H1 (cell line): Measurements from ENCODE around the gene NR5A1. TPM values are rescaled to one million over a fixed set of nuclear protein-coding genes. Genes with fewer than 3 reads are reported as not detected.

Source experiments
- CTCF ChIA-PET: fragments of 300-600 bp; sonication (Branson Sonifier 250); formaldehyde crosslinking; loops from one replicate; lab custom pipeline; 2021; ENCODE audit not compliant: partially characterized antibody; lab: Charles Lee
- POLR2A ChIA-PET: fragments of 300-600 bp; sonication (Branson Sonifier 250); formaldehyde crosslinking; loops from one replicate; lab custom pipeline; 2021; ENCODE audit warnings: inconsistent platforms; ENCODE audit not compliant: partially characterized antibody; lab: Charles Lee
- DNase-seq, 2 experiments: peaks; one replicate each; pipeline versions ENCODE4 v3.0.0 to v3.0.0-alpha.2; 2010 to 2022; ENCODE audit warnings: low spot score in 2 of 2, low read depth in 1 of 2, mixed read lengths in 1 of 2
- FAIRE-seq: peaks from 2 replicates; lab custom pipeline; 2011; peaks lifted over from hg19 to GRCh38; lab: Jason Lieb, UNC
- H2AFZ ChIP-seq: 2 replicates; pipeline ENCODE4 v1.8.1; 2012; ENCODE audit warnings: low read length, inconsistent platforms
- H2AK5ac ChIP-seq: 2 replicates; pipeline ENCODE4 v1.6.1; 2013; ENCODE audit warnings: low read depth, low read length
- H2BK120ac ChIP-seq: replicated peaks from 2 replicates; pipeline ENCODE3; 2013; ENCODE audit warnings: low read depth, low read length, inconsistent platforms
- H2BK12ac ChIP-seq: 2 replicates; pipeline ENCODE4 v1.6.1; 2013; ENCODE audit warnings: low read depth, low read length
- H2BK15ac ChIP-seq: 2 replicates; pipeline ENCODE4 v1.6.1; 2013; ENCODE audit warnings: low read length
- H2BK20ac ChIP-seq: 2 replicates; pipeline ENCODE4 v1.6.1; 2013; ENCODE audit warnings: low read length
- H2BK5ac ChIP-seq: 2 replicates; pipeline ENCODE4 v1.6.1; 2013; ENCODE audit warnings: low read depth, low read length
- H3K14ac ChIP-seq: 2 replicates; pipeline ENCODE4 v1.6.1; 2013; ENCODE audit warnings: inconsistent platforms; ENCODE audit not compliant: insufficient read length
- H3K18ac ChIP-seq: 2 replicates; pipeline ENCODE4 v1.6.1; 2013; ENCODE audit warnings: low read length; ENCODE audit errors: extremely low read depth
- H3K23ac ChIP-seq: 2 replicates; pipeline ENCODE4 v1.6.1; 2013; ENCODE audit warnings: inconsistent platforms; ENCODE audit not compliant: insufficient read length
- H3K23me2 ChIP-seq: 2 replicates; pipeline ENCODE4 v1.6.1; 2013; ENCODE audit warnings: low read depth, low read length
- H3K27ac ChIP-seq: 2 replicates; pipeline ENCODE4 v1.6.1; 2011; ENCODE audit warnings: low read depth, low read length, inconsistent platforms
- H3K27me3 ChIP-seq, 4 experiments: replicated peaks in 1 of 4; 1 replicate in 1 of 4; 2 replicates in 3 of 4; pipeline versions ENCODE4 v1.6.1 to v1.8.1; 2011 to 2013; ENCODE audit warnings: low read length in 3 of 4, mild to moderate bottlenecking in 3 of 4, inconsistent platforms in 2 of 4, mixed read lengths in 2 of 4, moderate library complexity in 1 of 4; ENCODE audit not compliant: control insufficient read depth in 3 of 4, insufficient read depth in 3 of 4; ENCODE audit errors: extremely low read depth in 1 of 4
- H3K36me3 ChIP-seq, 4 experiments: 2 replicates each; pipeline versions ENCODE4 v1.6.1 to v1.8.1; 2011 to 2013; ENCODE audit warnings: mild to moderate bottlenecking in 4 of 4, low read length in 3 of 4, moderate library complexity in 2 of 4, control low read depth in 1 of 4, inconsistent platforms in 1 of 4; ENCODE audit not compliant: insufficient read depth in 4 of 4, control insufficient read depth in 2 of 4
- H3K4ac ChIP-seq: replicated peaks from 2 replicates; pipeline ENCODE3; 2013; ENCODE audit warnings: low read length, low read depth, mixed read lengths, inconsistent platforms; ENCODE audit not compliant: insufficient read length
- H3K4me1 ChIP-seq, 4 experiments: replicated peaks in 1 of 4; 1 replicate in 1 of 4; 2 replicates in 3 of 4; pipeline versions ENCODE4 v1.6.1 to v1.8.1; 2011 to 2013; ENCODE audit warnings: low read length in 3 of 4, inconsistent platforms in 2 of 4, mixed read lengths in 1 of 4; ENCODE audit not compliant: insufficient read depth in 4 of 4, control insufficient read depth in 3 of 4
- H3K4me2 ChIP-seq, 2 experiments: 2 replicates each; pipeline versions ENCODE4 v1.6.1 to v1.8.1; 2011 to 2013; ENCODE audit warnings: low read depth in 2 of 2, low read length in 2 of 2, control low read depth in 1 of 2, inconsistent platforms in 1 of 2, mild to moderate bottlenecking in 1 of 2; ENCODE audit not compliant: insufficient read depth in 1 of 2
- H3K4me3 ChIP-seq, 4 experiments: fragments of 200-600, 300-600 bp in 1 of 4; sonication (generic), shearing (Covaris generic), sonication (Bioruptor Twin) in 1 of 4; 2 replicates each; pipeline versions ENCODE4 v1.5.1 to v1.8.1; 2011 to 2016; ENCODE audit warnings: low read length in 4 of 4, low read depth in 3 of 4, control low read depth in 2 of 4, inconsistent platforms in 2 of 4, mild to moderate bottlenecking in 2 of 4, mixed read lengths in 1 of 4, moderate library complexity in 1 of 4; ENCODE audit not compliant: insufficient read depth in 2 of 4; ENCODE audit errors: extremely low read depth in 1 of 4
- H3K56ac ChIP-seq: replicated peaks from 2 replicates; pipeline ENCODE3; 2013; ENCODE audit warnings: low read depth, mild to moderate bottlenecking, mixed read lengths, low read length, inconsistent platforms; ENCODE audit not compliant: insufficient read length
- H3K79me1 ChIP-seq: 2 replicates; pipeline ENCODE4 v1.6.1; 2013; ENCODE audit warnings: low read depth, low read length, control low read depth
- H3K79me2 ChIP-seq, 2 experiments: 2 replicates each; pipeline versions ENCODE4 v1.6.1 to v1.8.1; 2012 to 2013; ENCODE audit warnings: low read length in 2 of 2, mild to moderate bottlenecking in 2 of 2, inconsistent platforms in 1 of 2; ENCODE audit not compliant: insufficient read depth in 2 of 2, control insufficient read depth in 1 of 2
- H3K9ac ChIP-seq, 4 experiments: replicated peaks in 1 of 4; 1 replicate in 1 of 4; 2 replicates in 3 of 4; pipeline versions ENCODE4 v1.6.1 to v1.8.1; 2011 to 2013; ENCODE audit warnings: low read depth in 3 of 4, low read length in 3 of 4, control low read depth in 2 of 4, mild to moderate bottlenecking in 2 of 4, moderate library complexity in 2 of 4, inconsistent platforms in 1 of 4; ENCODE audit errors: extremely low read depth in 1 of 4
- H3K9me3 ChIP-seq, 2 experiments: 2 replicates each; pipeline versions ENCODE4 v1.6.1 to v1.8.1; 2012 to 2013; ENCODE audit warnings: mild to moderate bottlenecking in 2 of 2, moderate library complexity in 2 of 2, control low read depth in 1 of 2, inconsistent platforms in 1 of 2, low read depth in 1 of 2, low read length in 1 of 2, mixed read lengths in 1 of 2; ENCODE audit not compliant: insufficient read depth in 2 of 2
- H4K20me1 ChIP-seq, 2 experiments: replicated peaks in 1 of 2; 2 replicates each; pipeline versions ENCODE3 to v1.8.1; 2011 to 2013; ENCODE audit warnings: inconsistent platforms in 2 of 2, low read length in 2 of 2, mild to moderate bottlenecking in 1 of 2; ENCODE audit not compliant: insufficient read depth in 2 of 2, control insufficient read depth in 1 of 2
- H4K5ac ChIP-seq: 2 replicates; pipeline ENCODE4 v1.6.1; 2013; ENCODE audit warnings: low read length, low read depth, mixed read lengths, inconsistent platforms; ENCODE audit not compliant: insufficient read length
- H4K8ac ChIP-seq: 2 replicates; pipeline ENCODE4 v1.8.0; 2013; ENCODE audit warnings: mild to moderate bottlenecking, moderate library complexity, low read length, inconsistent platforms; ENCODE audit not compliant: insufficient read depth; ENCODE audit errors: extremely low read depth
- H4K91ac ChIP-seq: replicated peaks from 2 replicates; pipeline ENCODE3; 2013; ENCODE audit warnings: low read length, mixed read lengths, inconsistent platforms; ENCODE audit not compliant: insufficient read length
- BACH1 ChIP-seq: IDR thresholded peaks from 2 replicates; pipeline ENCODE4 v1.6.1; 2012; ENCODE audit warnings: low read length, improper control_type of control experiment
- CBX5 ChIP-seq: fragments of 300-800, 300-1000 bp; sonication (generic); IDR thresholded peaks from 2 replicates; pipeline ENCODE4 v1.7.1; 2016; ENCODE audit warnings: antibody characterized with exemption, low read length, low read depth
- CBX8 ChIP-seq: fragments of 300-800, 300-1000 bp; sonication (generic); IDR thresholded peaks from 2 replicates; pipeline ENCODE4 v1.7.1; 2016; ENCODE audit warnings: low read depth, low read length, borderline replicate concordance
- CREB1 ChIP-seq: IDR thresholded peaks from 2 replicates; pipeline ENCODE4 v1.6.1; 2012; ENCODE audit warnings: inconsistent platforms
- CTBP2 ChIP-seq: IDR thresholded peaks from 2 replicates; pipeline ENCODE4 v1.7.0; 2011; ENCODE audit warnings: borderline replicate concordance, mild to moderate bottlenecking, moderate library complexity, mixed read lengths, low read length; ENCODE audit not compliant: insufficient read depth, insufficient read length
- EP300 ChIP-seq, 2 experiments: IDR thresholded peaks; 1 replicate in 1 of 2; 2 replicates in 1 of 2; pipeline ENCODE4 v1.6.1; 2011 to 2012; ENCODE audit warnings: low read depth in 2 of 2, low read length in 2 of 2, mild to moderate bottlenecking in 2 of 2, borderline replicate concordance in 1 of 2, inconsistent platforms in 1 of 2, moderate library complexity in 1 of 2
- FOSL1 ChIP-seq: IDR thresholded peaks from 2 replicates; pipeline ENCODE4 v1.6.1; 2011; ENCODE audit warnings: mild to moderate bottlenecking, low read depth, low read length, moderate library complexity; ENCODE audit not compliant: insufficient read depth
- JUND ChIP-seq: IDR thresholded peaks from 2 replicates; pipeline ENCODE4 v1.6.1; 2011; ENCODE audit warnings: mild to moderate bottlenecking, improper control_type of control experiment, low read length
- MAX ChIP-seq: IDR thresholded peaks from 2 replicates; pipeline ENCODE4 v1.6.1; 2012; ENCODE audit warnings: inconsistent platforms
- POLR2AphosphoS5 ChIP-seq: IDR thresholded peaks from 2 replicates; pipeline ENCODE4 v1.6.1; 2011; ENCODE audit warnings: low read depth, low read length
- TAF7 ChIP-seq: optimal IDR thresholded peaks from 2 replicates; pipeline ENCODE3; 2011; ENCODE audit warnings: low read depth, mild to moderate bottlenecking, inconsistent platforms, low read length, moderate library complexity, borderline replicate concordance
- TCF12 ChIP-seq: IDR thresholded peaks from 2 replicates; pipeline ENCODE4 v1.6.1; 2011; ENCODE audit warnings: low read depth, mild to moderate bottlenecking, low read length
- WGBS, 2 experiments: shearing (Covaris generic) in 1 of 2; methylation state at CpG; one replicate each; pipeline versions ENCODE4 v1.1.6 to v1.1.7; 2013 to 2015; ENCODE audit warnings: low lambda C conversion rate in 2 of 2, mixed read lengths in 2 of 2, inconsistent platforms in 1 of 2, low coverage in 1 of 2, missing lambda C conversion rate in 1 of 2; ENCODE audit not compliant: insufficient replicate concordance in 2 of 2, insufficient coverage in 1 of 2, insufficient read length in 1 of 2; ENCODE audit errors: extremely low coverage in 1 of 2, missing lambda C conversion rate in 1 of 2; 5-methylcytosine and 5-hydroxymethylcytosine counted together
- polyA plus RNA-seq, 7 experiments: library from polyadenylated mRNA; depleted of rRNA in 3 of 7; stranded (reverse) in 5 of 7; unstranded in 2 of 7; fragments of >200 nt in 5 of 7; fragments of 200-250 nt in 2 of 7; gene quantifications; 1 replicate in 5 of 7; 2 replicates in 1 of 7; 4 replicates in 1 of 7; pipeline versions ENCODE4 v1.2.1 to v1.2.3, GENCODE V29; 2011 to 2013; ENCODE audit warnings: missing spikeins in 2 of 7, mixed read lengths in 2 of 7
- total RNA-seq: library from RNA; stranded (reverse); fragmentation: NEBNext Ultra II Directional; extraction: Animal tissue kit (Norgen Biotek cat#: 25700); gene quantifications from 2 replicates; pipeline ENCODE4 v1.2.1, GENCODE V29; 2021
- TF ChIP-seq, protein P1 (sequence below): IDR thresholded peaks from 2 replicates; pipeline ENCODE4 v1.6.1; 2011; ENCODE audit warnings: low read length, improper control_type of control experiment

NR5A1 gene
- total and polyA plus RNA-seq, 2 of the 8 experiments (the other 6 are each of a cell fraction or from before 2014, with no cell fraction given), result 0.29 to 0.58 TPM

DNA sequence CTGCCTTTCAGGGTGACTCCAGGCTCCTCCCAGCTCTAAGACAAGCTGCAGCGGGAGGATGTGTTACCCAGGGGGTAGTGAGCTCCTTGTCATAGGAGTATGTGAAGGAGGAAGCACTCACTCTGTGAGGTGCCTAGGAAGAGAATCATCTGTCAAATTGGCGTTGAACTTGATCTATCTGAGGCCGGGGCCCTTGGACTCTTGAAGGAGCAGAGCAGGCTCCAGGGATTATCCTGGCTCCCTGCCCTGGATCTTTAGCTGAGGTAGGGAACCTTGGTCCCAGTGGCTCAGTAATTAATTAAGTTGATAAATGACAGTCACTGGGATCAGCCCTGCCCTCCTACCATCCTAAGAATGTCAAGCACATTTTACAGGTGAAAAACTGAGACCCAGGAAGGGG is 41.5 kb downstream of the NR5A1 start:
- H2BK120ac ChIP-seq, result no peak overlapping the region
- DNase-seq (no peak), FAIRE-seq (no peak)
- H3K18ac ChIP-seq, result no peak overlapping the region
- no peaks in the 10 kb centered on the region for H4K20me1 ChIP-seq
- no peak overlapping the region for H2AFZ ChIP-seq
- H4K5ac ChIP-seq, result no peak overlapping the region
- H2BK20ac ChIP-seq, result no peak overlapping the region
- no peaks in the 10 kb centered on the region for H3K4me1 ChIP-seq
- H4K91ac ChIP-seq, result no peak overlapping the region
- no peaks in the 10 kb centered on the region for H3K36me3 ChIP-seq
- no peaks in the 10 kb centered on the region for H3K79me2 ChIP-seq
- no peak overlapping the region for H3K27ac ChIP-seq
- no peak overlapping the region for H3K9ac ChIP-seq
- H3K56ac ChIP-seq, result no peak overlapping the region
- H3K79me1 ChIP-seq, result no peaks in the 10 kb centered on the region
- no peak overlapping the region for H3K4me2 ChIP-seq
- 83% methylated on average over 3 of the region's 3 CpGs; no CpG with 5 or more reads in 1 of the 2 experiments for WGBS, 2 experiments
- no peak overlapping the region for H2BK15ac ChIP-seq
- ChIA-PET POLR2A (interaction anchor here (0.6 to 1.7 kb wide), 5 partner anchors 9 to 304 kb away, joined by 3 to 9 read pairs (median 3); no protein-coding TSS in a partner anchor), CTCF (interaction anchor here (0.6 to 3.7 kb wide), 8 partner anchors 9 to 324 kb away, joined by 3 to 13 read pairs (median 5); partner anchors contain the start of gene ADGRD2)
- H3K14ac ChIP-seq, result no peak overlapping the region
- H3K9me3 ChIP-seq, result no peaks in the 10 kb centered on the region
- H4K8ac ChIP-seq, result no peak overlapping the region
- peaks cover 2% of the 10 kb centered on the region; the same call in 1 of the 2 replicates for H3K23me2 ChIP-seq
- no peak overlapping the region for H2BK12ac ChIP-seq
- H3K4me3 ChIP-seq, result no peak overlapping the region
- H3K23ac ChIP-seq, result no peak overlapping the region
- H2AK5ac ChIP-seq, result no peak overlapping the region
- H3K4ac ChIP-seq, result no peak overlapping the region
- no peaks in the 10 kb centered on the region; a peak in 1 of 7 replicates for H3K27me3 ChIP-seq
- H2BK5ac ChIP-seq, result no peak overlapping the region
- TF ChIP-seq TAF7 (no peak), FOSL1 (no peak), BACH1 (no peak), TCF12 (no peak), CBX5 (no peak), POLR2AphosphoS5 (no peak), CREB1 (no peak), JUND (no peak), EP300 (IDR thresholded peaks at IDR 0.05; ENCODE audit: borderline replicate concordance in 1 of 2, low read depth in 2 of 2, low read length in 2 of 2) (no peak), CTBP2 (no peak), MAX (no peak), CBX8 (no peak)
- TF ChIP-seq, protein P1, sequence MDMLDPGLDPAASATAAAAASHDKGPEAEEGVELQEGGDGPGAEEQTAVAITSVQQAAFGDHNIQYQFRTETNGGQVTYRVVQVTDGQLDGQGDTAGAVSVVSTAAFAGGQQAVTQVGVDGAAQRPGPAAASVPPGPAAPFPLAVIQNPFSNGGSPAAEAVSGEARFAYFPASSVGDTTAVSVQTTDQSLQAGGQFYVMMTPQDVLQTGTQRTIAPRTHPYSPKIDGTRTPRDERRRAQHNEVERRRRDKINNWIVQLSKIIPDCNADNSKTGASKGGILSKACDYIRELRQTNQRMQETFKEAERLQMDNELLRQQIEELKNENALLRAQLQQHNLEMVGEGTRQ, result no peak
